ENCODE data around the gene ADGRA1.

The ADGRA1 gene

GRCh38 chr10:133081636-133082035, 6.1 kb upstream of the ADGRA1 start:
- POLR2A ChIA-PET (ENCODE audit: low non-redundant PET) = interaction anchor here (0.5 kb wide), 1 partner anchor 61 kb away, joined by 3 read pairs; no protein-coding TSS in a partner anchor
- H3K27ac ChIP-seq = no peak overlapping the region
- CTCF ChIA-PET = no interaction called here
- TF ChIP-seq CTCF (conservative IDR thresholded peaks at IDR 0.05; ENCODE audit: low read depth) = no peak
- no peak for DNase-seq (ENCODE audit: low spot score)

- ChIA-PET POLR2A (ENCODE audit: low non-redundant PET) (no interaction called here), CTCF (no interaction called here)
- no peak for TF ChIP-seq CTCF (conservative IDR thresholded peaks at IDR 0.05; ENCODE audit: low read depth)
- H3K27ac ChIP-seq = no peak overlapping the region
- DNase-seq (ENCODE audit: low spot score) = no peak
These were observed 4.9 kb upstream of the ADGRA1 start for GRCh38 chr10:133082685-133083421.

- DNase-seq (ENCODE audit: low spot score) = no peak
- no peak for TF ChIP-seq CTCF (conservative IDR thresholded peaks at IDR 0.05; ENCODE audit: low read depth)
- CTCF ChIA-PET = no interaction called here
- H3K27ac ChIP-seq = no peak overlapping the region
- POLR2A ChIA-PET (ENCODE audit: low non-redundant PET) = no interaction called here
These were observed 4.2 kb upstream of the ADGRA1 start for GRCh38 chr10:133083422-133084100.

- ChIA-PET CTCF (no interaction called here), POLR2A (ENCODE audit: low non-redundant PET) (no interaction called here)
- no peak for TF ChIP-seq CTCF (conservative IDR thresholded peaks at IDR 0.05; ENCODE audit: low read depth)
- DNase-seq (ENCODE audit: low spot score) = no peak
- no peak overlapping the region for H3K27ac ChIP-seq
These were observed 3.2 kb upstream of the ADGRA1 start for GRCh38 chr10:133084491-133084890.

- POLR2A ChIA-PET (ENCODE audit: low non-redundant PET) = no interaction called here
- CTCF ChIA-PET = no interaction called here
- no peak overlapping the region for H3K27ac ChIP-seq
- TF ChIP-seq CTCF (conservative IDR thresholded peaks at IDR 0.05; ENCODE audit: low read depth) = no peak
- DNase-seq (ENCODE audit: low spot score) = no peak
These were observed 2.2 kb upstream of the ADGRA1 start for GRCh38 chr10:133085251-133086125.

- ChIA-PET CTCF (interaction anchor here (0.5 kb wide), 1 partner anchor 195 kb away, joined by 3 read pairs; no protein-coding TSS in a partner anchor), POLR2A (ENCODE audit: low non-redundant PET) (no interaction called here)
- no peak for DNase-seq (ENCODE audit: low spot score)
- no peak for TF ChIP-seq CTCF (conservative IDR thresholded peaks at IDR 0.05; ENCODE audit: low read depth)
- H3K27ac ChIP-seq = no peak overlapping the region
These were observed 1.5 kb upstream of the ADGRA1 start for GRCh38 chr10:133086247-133086646.
